GM12865 (cell line): ENCODE data around the gene CD69.

Experiments
- DNase-seq: peaks from one replicate; pipeline ENCODE4 v3.0.0; 2010; ENCODE audit warnings: low read depth
- H3K4me3 ChIP-seq: 2 replicates; pipeline ENCODE4 v1.5.1; 2011; ENCODE audit warnings: mild to moderate bottlenecking, low read depth, low read length, control low read depth
- TF ChIP-seq, protein P1 (sequence below): IDR thresholded peaks from 2 replicates; pipeline ENCODE4 v1.5.1; 2011; ENCODE audit warnings: low read length, control low read depth, low read depth, inconsistent platforms; ENCODE audit not compliant: insufficient read depth; ENCODE audit errors: missing control alignments

The CD69 gene

DNA sequence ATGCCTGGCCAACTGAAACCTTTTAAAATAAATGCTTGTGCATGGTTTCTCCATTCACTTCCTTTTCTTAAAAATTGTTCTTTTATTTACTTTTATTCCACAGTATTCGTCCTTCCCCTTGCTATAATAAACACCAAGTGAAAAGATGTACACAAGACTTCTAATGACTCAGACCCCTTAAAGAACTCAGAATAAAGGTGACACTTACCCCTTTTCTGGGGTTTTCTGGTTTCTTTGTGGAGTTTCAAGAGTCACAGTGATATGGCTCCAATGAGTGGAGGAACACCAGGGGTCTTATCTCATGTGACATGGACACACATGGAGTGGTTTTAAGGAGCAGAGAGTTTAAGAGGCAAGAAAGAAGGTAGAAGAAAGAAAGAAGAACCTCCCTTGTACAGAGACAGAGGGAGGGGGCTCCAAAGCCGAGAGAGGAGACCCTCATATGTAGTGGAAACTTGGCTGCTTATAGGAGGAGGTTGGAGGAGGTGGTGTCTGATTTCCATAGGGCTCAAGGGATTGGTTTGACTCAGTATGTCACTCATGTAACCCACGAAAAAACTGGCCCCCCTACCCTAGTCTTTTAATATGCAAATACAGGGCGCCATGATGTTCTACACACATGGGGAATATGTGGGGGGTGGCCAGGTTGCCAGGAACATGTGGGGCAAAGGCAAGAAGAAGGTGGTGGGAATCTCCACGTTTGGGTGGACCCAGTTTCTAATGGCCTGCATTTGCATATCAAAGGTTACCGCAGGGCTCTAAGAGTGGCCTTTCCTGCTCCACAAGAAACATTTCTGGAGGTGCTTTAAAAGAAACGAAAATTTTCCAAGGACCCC, 22.1 kb upstream of the CD69 start:
- no peak for DNase-seq
- H3K4me3 ChIP-seq: no peak overlapping the region
- TF ChIP-seq, protein P1, sequence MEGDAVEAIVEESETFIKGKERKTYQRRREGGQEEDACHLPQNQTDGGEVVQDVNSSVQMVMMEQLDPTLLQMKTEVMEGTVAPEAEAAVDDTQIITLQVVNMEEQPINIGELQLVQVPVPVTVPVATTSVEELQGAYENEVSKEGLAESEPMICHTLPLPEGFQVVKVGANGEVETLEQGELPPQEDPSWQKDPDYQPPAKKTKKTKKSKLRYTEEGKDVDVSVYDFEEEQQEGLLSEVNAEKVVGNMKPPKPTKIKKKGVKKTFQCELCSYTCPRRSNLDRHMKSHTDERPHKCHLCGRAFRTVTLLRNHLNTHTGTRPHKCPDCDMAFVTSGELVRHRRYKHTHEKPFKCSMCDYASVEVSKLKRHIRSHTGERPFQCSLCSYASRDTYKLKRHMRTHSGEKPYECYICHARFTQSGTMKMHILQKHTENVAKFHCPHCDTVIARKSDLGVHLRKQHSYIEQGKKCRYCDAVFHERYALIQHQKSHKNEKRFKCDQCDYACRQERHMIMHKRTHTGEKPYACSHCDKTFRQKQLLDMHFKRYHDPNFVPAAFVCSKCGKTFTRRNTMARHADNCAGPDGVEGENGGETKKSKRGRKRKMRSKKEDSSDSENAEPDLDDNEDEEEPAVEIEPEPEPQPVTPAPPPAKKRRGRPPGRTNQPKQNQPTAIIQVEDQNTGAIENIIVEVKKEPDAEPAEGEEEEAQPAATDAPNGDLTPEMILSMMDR: no peak

DNA sequence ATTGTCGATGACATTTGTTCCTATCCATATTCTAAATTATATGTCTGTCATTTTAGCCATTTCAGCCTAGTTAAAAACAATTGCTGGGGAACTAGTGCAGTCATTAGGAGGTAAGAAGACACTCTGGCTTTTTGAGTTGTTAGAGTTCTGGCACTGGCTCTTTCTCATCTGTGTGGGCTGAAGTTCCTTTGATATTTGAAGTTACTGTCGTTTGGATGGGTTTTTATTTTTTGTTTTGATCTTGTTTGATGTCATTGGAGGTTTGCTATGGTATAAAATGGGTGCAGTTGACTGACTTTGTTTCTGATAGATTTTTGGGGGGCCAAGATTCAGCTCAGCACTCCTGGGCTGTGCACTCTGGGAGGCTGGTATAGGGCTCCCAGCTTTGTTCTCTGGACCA, 20.7 kb upstream of the CD69 start:
- no peak overlapping the region for H3K4me3 ChIP-seq
- no peak for DNase-seq
- TF ChIP-seq, protein P1: no peak

DNA sequence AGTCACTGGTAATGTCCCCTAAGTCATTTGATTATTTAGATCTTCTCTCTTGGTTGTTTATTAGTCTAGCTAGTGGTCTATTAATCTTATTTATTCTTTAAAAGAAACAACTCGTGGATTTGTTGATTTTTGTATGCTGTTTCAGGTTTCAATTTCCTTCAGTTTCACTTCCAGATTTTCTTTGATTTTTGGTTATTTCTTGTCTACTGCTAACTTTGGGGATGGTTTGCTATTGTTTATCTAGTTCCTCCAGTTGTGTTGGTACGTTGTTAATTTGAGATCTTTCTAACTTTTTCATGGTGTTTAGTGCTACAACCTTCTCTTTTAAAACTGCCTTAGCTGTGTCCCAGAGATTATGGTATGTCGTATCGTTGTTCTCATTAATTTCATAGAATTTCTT, 18.5 kb upstream of the CD69 start:
- TF ChIP-seq, protein P1: no peak
- DNase-seq: no peak
- no peak overlapping the region for H3K4me3 ChIP-seq

DNA sequence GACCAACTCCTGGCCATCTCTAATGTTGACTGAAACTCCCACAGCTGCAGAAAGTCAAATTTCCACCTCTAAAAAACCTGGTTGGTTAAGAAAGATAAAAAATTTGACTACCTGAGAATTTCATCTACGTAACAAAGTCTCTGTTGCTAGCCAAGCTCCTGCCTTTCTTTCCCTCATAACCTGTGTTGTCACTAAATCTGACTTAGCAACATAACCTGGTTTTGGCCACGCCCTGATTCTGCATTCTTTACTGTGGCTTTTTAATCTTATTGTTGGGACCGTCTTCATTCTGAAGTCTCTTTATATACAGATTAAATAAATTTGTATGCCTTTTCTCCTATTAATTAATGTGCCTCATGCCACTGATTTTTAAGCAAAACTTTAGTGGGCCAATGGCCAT, 16.1 kb upstream of the CD69 start:
- TF ChIP-seq, protein P1: no peak
- no peak for DNase-seq
- H3K4me3 ChIP-seq: no peak overlapping the region

DNA sequence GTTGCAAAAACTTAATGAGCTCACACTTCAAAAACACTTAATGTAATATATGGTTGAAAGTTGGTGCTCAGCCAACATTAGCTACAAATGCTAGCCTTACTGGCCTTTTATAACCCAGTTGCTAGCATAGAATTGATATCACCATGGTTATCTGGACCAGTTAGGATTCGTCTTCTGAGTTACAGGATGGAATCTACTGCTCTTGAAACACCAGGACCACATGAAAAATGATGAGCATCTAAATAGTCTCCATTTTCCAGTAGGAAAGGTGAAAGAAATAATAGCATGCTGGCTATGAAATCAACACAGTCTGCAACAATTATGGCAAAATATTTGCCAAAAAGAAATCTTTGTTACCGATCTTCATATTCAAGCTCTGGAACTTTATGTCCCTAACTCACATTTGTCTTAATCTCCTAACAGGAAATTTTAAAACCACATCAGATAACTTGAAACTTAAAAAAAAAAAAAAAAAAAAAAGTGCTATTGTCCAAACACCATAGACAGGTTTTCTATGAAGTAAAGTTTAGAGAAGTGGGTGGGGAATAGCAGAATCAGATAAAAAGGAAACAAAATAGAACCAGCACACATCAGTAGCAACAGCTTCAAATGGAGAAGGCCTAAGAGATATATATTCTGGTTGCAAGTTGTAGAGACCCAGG, 12.6 kb upstream of the CD69 start:
- H3K4me3 ChIP-seq: no peak overlapping the region
- no peak for DNase-seq

DNA sequence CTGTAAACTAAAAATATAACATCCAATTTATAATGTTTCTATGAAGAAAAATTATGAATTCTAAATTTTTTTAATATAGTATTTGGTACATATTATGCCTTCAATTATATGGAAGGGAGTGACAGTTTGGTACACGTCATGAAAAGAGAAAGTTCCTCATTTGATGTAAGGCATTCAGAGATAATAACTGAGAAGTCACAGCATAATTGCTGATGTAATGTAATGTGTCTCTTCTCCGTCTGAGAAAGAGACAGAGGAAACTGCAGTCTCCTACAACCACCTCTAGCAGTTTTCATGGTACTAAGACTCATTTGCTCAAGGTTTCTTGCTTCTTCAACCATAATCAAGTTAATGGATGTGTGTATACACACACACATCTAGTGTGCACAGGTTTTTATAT, 2.3 kb upstream of the CD69 start:
- TF ChIP-seq, protein P1: no peak
- H3K4me3 ChIP-seq: no peak overlapping the region
- DNase-seq: no peak

More for the DNA sequence above, 12.6 kb upstream of the CD69 start:
- TF ChIP-seq, protein P1: no peak

DNA sequence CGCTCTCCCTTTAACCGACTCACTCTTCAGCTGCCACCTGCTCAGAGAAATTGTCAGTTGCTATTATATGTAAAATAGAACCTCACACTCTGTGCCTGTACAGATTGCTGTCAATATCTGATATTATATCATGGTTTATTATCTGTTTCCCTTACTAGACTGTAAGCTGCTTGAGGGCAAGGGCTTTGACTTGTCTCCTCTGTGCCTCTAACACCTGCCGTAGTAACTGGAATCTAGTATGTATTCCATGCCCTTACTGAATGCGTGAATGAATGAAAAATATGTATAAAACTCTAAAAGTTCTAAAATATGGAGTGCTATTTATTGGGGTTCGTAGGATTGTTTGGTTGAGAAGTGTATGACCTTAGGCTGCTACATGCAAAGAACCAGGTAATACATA, 1.7 kb upstream of the CD69 start:
- TF ChIP-seq, protein P1: no peak
- no peak for DNase-seq
- H3K4me3 ChIP-seq: no peak overlapping the region
